ENCODE measurements around the gene FBL. TPM values are rescaled to one million over a fixed set of nuclear protein-coding genes. Genes with fewer than 3 reads are reported as not detected.
A peak's percentile ranks its signal among the peaks of the same experiment; 100 is the strongest.
"Not testable (repeated sequence)": the region's sequence is repeated elsewhere in the genome, so short reads cannot be mapped to it uniquely, and the experiment has no call there.

Gene FBL
- total RNA-seq (2014; rRNA removed; shearing (Covaris generic)), result 153 and 191 TPM in 2 replicates

DNA sequence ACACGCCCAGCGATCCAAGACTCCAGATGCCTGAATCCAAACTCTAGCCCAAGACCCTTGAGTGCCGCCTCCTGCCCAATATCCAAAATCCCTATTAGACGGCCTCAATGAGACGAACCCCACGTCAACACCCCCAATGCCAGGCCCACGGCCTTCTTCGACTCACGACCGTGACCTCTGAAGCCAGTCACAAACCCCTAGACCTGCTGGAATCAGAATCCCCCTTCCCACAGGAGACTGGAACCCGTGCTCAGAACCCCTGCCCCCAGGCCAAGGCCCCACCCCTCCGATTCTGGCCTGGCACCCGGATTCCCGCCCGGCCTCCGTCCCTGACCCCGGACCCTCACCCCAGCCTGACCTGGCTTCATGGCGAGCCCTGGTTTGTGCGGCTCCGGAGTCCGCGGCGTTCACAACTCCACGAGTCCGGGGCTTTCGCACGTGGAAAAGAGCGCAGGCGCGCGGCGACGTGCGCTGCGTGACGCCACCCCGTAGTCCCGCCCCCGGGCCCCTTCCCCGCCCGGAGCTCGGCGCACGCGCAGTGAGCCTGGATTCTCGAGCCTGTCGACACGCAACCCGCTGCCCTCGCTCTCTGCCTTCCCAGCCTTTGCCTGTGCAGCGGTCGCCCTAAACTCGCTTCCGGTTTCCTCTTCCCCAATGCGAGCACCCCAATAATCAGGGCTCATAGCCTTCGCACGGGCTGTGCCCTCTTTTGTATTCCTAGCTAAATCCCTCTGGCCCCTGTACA, at the start of gene FBL:
Gene FBL (minus strand): TSS at position 447 of the 745 bp plus-strand sequence. CDS start 79 bp downstream, at position 368.
- peak; percentile 90 for DNase-seq (ENCODE audit: low read depth)

DNA sequence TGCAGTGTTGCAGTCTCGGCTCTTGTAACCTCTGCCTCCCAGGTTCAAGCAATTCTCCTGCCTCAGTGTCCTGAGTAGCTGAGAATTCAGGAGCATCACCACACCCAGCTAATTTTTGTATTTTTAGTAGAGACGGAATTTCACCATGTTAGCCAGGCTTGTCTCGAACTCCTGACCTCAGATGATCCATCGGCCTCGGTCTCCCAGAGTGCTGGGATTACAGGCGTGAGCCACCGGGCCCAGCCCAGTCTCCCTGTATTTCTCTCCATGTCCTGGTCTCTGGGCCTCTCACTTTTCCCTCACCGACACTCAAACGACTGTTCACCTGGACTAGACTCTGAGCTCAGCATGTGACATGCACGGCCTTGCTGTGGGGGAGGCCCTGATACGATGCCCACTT, 48.9 kb upstream of the FBL start:
- not testable (repeated sequence) for DNase-seq (ENCODE audit: low read depth)

DNA sequence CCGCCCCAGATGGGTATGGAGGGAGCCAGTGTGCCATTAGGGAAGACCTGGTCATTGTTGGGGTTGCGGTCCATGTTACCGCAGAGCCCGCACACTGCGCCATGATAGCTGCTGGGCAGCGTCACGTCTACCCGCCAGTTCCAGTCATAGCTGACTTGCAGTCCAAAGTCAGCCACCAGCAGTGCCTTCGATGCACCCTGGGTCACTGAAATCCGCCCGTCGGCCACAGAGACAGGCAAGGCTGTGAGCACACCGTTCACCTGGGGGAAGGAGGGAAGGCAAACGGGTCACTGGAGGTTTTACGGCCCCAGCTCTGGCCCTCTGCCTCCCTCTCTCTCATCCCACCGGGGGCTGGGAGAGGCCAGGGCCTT, 48.0 kb upstream of the FBL start:
- DNase-seq (ENCODE audit: low read depth), result not testable (repeated sequence)

DNA sequence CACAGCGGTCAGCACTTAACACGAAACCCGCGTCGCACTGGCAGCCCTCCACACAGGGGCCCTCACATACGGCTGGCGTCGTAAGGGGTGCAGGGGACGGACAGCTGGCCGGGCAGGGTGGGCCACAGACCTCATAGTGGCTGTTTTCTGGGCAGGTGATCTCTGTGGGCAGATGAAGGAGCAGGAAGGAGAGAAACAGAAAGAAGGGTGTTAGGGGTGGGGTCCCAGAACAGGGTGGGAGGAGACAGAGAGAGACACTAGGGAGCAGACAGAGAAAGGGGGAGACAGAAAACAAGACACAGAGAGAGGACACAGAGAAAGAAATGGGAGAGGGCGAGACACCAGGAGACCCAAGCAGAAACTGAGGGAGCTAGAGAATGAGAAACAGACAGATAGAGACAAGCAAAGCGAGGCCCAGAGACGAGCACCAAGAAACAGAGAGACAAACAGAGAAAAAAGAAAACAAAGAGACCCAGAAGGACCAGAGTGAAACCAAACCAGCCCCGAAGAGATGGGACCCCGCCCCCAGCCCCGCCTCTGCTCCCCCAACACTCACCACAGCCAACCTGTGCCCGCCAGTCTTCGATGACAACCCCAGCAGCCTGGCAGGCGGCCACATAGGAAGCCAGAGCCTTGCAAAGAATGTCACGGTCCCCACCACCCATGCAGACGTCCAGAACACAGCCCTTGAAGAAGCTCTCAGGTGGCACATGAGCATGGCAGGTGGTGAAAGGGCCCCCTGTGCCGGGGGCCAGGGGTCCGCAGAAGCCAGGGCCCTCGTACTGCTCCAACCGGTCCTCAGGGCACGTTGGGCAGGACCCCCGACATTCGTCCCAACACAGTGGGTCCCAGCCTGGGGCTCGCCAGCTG, 47.4 kb upstream of the FBL start:
- DNase-seq (ENCODE audit: low read depth), result peak; percentile 34

DNA sequence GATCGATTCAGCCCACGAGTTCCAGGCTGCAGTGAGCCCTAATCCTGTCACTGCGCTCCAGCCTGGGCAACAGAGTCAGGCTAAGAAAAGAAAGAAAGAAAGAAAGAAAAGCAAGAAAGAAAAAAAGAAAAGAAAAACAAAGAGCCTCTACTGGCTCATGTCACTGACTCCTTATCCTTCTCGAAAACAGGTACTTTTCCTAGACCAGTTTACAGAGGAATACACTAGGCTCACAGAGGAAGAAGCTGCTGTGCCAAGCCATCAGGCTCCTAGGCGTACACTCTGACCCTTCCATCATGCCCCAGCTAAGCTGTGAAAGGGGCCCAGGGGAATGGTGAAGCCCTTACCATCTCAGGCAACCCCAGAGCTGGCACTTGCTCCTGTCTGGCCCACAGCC, 46.3 kb upstream of the FBL start:
- DNase-seq (ENCODE audit: low read depth), result not testable (repeated sequence)

DNA sequence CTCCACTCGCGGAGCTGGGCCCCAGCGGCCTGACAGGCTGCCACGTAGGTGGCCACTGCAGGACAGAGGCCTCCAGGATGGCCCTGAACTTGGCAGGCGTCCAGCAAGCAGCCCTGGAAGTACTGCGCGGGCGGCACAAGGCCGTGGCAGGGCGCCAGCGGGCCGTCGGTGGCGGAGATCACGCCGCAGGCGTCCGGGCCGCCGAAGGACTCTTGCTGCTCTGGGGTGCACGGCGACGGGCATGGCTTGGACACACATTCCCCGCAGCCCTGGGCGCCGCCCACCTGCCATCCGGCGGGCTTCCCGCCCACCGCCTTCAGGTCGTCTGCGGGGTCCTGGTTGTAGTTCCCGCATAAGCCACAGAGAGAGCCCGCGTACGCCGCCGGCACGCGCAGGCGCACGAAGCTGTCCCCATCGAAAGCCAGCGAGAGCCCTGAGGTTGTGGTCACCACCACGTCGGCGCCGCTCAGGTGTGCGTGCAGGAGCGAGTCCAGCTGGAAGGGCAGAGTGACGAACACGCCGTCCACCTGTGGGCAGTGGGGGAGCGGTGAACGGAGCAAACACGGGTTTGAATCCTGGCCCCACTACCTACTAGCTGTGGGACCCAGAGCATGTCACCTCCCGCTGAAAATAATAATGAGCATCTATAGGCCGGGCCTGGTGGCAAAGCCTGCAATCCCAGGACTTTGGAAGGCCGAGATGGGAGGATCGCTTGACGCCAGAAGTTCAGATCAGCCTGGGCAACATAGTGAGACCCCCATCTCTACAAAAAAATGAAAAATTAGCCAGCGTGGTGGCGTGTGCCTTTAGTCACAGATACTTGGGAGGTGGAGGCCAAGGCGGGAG, 45.7 kb upstream of the FBL start:
- not testable (repeated sequence) for DNase-seq (ENCODE audit: low read depth)

DNA sequence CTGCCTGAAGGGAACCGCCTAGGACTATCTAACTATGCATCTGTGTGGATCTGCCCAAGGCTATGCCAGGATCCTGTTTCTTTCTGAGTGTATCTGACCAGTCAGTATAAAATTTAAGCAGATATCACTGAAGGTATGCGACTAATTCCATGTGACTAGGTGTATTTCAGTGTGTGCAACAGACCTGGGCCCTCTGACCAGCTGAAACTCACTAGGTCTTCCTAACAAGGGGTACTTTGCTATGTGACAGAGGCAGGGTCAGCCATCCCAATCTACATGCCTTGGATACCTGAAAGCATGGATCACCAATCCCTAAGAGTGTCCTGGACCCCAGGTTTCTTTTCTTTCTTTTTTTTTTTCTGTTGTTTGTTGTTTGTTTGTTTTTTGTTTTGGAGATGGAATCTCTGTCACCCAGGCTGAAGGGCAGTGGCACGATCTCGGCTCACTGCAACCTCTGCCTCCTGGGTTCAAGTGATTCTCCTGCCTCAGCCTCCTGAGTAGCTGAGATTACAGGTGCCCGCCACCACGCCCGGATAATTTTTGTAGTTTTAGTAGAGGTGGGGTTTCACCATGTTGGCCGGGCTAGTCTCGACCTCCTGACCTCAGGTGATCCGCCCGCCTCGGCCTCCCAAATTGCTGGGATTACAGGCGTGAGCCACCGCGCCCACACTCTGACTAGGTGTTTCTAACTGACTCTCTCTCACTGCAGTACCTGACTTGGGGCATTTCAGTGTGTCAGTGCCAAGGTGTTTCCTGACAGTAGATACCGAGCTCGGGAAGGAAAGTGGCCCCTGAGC, 44.8 kb upstream of the FBL start:
- DNase-seq (ENCODE audit: low read depth), result no peak

DNA sequence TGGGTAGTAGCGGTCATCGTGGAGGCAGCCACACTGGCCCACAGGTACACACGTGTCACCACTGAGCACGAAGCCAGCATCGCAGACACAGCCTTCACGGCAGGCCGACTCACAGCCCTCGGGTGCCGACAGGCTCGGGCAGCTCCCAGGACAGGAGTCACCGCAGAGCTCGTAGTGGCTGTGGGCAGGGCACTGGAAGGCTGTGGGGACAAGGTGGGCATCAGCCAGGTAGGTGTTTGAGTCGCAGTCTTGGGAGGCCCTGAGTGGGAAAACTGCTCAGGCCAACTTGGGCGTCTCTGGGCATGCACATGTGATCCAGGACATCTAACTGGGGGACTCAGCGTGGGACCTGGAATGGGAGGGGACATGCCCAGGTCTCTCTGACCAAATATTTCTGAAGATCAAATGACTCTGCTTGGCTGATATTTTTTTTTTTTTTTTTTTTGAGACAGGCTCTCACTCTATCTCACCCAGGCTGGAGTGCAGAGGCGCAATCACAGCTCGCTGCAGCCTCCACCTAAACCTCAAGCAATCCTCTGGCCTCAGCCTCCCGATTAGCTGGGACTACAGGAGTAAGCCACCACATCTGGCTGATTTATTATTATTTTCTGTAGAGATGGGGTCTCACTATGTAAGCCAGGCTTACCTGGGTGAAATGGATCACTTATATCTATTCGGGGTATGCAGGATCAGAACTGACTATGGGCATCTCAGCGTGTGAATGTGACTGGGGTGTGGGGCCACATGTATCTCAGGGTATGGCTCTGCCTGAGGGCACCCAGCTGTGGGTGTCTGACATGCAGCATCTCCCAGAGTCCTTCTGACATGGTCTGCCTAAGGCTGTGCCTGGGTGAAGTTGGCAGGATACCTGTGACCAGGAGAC, 43.9 kb upstream of the FBL start:
- not testable (repeated sequence) for DNase-seq (ENCODE audit: low read depth)

DNA sequence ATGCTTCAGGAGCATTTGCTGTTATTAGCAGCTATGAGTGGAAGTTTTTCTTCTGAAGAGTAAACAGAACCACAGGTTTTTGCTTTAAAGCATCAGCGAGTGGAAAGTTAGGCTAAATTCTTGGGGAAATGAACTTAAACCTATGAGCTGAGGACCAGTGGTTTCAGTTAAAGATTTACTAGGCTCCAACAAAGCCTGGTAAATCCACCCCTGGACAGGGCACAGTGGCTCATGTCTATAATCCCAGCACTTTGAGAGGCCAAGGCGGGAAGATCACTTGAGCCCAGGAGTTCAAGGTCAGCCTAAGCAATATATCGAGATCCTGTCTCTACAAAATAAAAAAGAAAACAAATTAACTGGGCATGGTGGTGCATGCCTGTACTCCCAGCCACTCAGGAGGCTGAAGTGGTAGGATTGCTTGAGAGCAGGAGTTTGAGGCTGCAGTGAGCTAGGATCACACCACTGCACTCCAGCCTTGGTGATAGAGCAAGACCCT, 41.3 kb upstream of the FBL start:
- DNase-seq (ENCODE audit: low read depth), result not testable (repeated sequence)

DNA sequence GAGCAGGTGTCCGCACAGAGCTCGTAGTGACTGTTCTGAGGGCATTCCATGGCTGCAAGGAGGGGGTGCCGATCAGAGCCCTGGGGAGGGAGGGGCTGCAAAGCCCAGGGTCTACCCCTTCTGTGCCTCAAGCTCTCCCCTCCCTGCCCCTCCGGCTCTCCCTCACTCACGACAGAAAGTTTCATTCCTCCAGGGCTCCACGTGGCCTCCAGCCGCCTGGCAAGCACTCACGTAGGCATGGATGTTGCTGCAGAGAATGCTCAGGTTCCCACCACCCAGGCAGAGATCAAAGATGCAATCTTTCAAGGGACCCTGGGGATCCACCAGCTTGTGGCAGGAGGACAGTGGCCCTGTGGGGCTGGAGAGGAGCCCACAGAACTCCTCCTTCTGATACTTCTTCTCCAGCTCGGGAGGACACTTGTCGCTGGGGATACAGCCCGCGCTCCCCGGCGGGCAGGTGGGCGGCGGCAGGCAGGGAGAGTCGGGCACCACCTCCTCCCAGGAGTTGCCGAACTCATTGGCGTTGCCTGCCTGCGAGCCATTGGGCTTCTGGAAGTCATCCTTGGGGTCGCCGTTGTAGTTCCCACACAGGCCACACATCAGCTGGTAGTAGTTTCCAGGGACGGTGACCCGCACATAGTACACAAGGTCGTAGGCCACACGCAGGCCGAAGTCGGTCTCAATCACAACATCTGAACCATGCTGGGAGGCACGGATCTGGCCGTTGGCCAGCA, 39.8 kb upstream of the FBL start:
- DNase-seq (ENCODE audit: low read depth), result not testable (repeated sequence)

DNA sequence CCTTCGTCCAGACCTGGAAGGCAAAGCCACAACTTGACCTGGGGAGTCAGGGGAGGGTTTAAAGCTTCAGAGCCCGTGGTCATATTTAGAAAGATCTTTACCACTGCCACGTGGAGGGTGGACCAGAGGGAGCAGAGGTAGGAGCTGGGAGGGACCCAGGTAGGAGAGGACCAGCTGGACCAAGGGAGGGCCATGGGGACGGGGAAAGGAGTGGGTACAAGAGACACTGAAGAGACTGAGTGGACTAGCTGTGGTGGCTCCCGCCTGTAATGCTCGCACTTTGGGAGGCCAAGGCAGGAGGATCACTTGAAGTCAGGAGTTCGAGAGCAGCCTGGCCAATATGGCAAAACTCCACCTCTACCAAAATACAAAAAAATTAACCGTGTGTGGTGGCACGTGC, 38.5 kb upstream of the FBL start:
- not testable (repeated sequence) for DNase-seq (ENCODE audit: low read depth)

DNA sequence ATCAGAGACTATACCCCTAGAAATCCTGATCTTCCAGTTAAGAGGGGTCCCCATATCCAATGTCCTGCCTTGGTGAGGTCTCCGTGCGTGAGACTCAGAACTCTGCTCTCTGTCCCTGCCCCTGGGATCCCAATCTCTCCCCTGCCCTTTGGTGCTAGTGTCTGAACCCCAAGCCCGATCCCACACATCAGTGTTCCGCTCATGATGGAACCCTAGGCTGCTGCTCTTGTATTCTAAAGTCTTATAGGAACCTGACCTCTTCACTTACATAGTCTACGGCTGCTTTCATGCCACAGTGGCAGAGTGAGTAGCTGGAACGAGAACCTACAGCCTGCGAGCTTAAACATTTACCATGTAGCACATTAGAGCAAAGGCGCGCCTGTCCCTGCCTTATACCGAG, 36.5 kb upstream of the FBL start:
- DNase-seq (ENCODE audit: low read depth), result not testable (repeated sequence)

DNA sequence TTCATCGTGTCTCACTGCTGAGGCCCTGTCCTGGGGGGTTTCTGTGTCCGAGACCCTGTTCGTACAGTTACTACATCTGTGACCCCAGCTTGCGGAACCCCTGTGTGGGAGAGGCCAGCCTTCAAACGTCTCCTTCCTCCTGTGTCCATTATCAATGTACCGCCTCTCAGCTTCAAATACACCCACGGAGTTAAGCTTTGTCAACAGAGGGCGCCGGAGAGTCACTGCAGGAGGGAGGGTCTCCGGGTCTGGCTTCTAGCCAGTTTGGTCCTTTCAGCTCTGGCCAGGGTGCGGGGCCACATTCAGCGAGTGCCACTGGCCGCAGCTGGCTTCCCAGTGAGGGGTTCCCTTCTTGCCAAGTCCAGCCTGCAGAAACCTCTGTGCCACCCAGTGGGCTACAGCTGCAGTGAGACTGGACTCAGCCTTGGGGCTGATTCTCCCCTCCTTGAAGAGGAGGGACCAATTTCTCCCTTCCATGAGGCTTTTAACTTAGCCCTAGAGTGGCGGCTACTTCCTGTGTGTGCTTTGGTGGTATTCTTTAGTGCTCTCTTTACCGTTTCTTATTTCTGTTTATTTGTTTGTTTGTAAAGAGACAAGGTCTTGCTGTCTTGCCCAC, 35.4 kb upstream of the FBL start:
- DNase-seq (ENCODE audit: low read depth), result not testable (repeated sequence)

DNA sequence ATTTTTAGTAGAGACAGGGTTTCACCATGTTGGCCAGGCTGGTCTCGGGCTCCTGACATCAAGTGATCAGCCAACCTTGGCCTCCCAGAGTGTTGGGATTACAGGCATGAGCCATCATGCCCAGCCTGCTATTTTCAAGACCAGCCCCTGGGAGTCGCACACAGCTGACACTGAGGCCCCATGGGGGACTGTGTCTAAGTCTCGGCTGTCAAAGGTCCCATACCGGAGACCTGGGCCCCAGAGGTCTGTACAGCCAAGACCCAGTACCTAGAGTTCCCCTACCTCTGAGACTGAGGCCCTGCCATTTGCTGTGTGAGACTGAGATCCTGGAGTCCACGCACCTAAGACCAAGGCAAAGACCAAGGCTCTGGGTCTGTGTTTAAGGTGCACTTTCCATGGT, 34.1 kb upstream of the FBL start:
- DNase-seq (ENCODE audit: low read depth), result not testable (repeated sequence)

DNA sequence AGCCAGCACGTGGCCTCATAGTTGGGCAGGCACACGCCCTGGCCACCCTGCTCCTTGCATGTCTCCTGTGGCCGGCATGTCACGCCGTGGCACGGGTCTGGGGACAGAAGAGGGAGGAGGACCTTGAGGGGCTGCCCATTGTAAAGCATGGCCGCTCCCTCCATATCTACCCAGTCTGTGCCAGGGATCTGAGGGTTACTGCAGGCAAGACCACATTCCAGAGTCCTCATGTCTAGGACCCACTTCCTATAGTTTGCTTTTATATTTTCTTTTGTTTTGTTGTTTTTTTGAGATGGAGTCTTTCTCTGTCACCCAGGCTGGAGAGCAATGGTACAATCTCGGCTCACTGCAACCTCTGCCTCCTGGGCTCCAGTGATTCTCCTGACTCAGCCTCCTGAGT, 33.6 kb upstream of the FBL start:
- DNase-seq (ENCODE audit: low read depth), result not testable (repeated sequence)

DNA sequence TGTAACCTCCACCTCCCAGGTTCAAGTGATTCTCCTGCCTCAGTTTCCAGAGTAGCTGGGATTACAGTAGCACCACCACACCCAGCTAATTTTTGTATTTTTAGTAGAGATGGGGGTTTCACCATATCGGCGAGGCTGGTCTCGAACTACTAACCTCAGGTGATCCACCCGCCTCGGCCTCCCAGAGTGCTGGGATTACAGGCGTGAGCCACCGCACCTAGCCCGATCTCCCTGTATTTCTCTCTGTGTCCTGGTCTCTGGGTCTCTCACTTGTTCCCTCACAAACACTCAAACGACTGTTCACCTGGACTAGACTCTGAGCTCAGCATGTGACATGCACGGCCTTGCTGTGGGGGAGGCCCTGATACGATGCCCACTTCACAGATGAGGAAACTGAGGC, 32.7 kb upstream of the FBL start:
- not testable (repeated sequence) for DNase-seq (ENCODE audit: low read depth)

DNA sequence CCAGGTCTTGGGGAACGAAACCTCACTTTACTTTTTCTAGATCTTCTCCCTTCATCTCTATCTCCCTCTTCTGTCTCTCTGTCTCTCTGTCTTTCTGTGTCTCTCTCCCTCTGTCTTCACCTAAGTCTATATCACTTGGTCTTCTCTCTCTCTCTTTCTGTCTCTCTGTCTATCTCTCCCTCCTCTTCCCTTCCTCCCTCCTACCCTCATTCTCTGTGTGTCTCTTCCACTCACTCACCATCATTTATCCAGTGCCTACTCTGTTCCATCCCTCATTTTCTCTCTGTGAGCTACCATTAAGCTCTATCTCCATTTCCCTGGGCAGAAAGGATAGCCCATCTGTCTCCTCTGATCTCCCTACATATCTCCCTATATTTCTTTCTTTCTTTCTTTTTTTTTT, 32.2 kb upstream of the FBL start:
- DNase-seq (ENCODE audit: low read depth), result no peak

DNA sequence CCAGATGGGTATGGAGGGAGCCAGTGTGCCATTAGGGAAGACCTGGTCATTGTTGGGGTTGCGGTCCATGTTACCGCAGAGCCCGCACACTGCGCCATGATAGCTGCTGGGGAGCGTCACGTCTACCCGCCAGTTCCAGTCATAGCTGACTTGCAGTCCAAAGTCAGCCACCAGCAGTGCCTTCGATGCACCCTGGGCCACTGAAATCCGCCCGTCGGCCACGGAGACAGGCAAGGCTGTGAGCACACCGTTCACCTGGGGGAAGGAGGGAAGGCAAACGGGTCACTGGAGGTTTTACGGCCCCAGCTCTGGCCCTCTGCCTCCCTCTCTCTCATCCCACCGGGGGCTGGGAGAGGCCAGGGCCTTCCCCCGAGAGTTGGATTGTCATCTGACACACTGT, 31.8 kb upstream of the FBL start:
- DNase-seq (ENCODE audit: low read depth), result not testable (repeated sequence)

DNA sequence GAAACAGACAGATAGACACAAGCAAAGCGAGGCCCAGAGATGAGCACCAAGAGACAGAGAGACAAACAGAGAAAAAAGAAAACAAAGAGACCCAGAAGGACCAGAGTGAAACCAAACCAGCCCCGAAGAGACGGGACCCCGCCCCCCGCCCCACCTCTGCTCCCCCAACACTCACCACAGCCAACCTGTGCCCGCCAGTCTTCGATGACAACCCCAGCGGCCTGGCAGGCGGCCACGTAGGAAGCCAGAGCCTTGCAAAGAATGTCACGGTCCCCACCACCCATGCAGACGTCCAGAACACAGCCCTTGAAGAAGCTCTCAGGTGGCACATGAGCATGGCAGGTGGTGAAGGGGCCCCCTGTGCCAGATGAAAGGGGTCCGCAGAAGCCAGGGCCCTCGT, 31.3 kb upstream of the FBL start:
- DNase-seq (ENCODE audit: low read depth), result peak; percentile 69

Data from M059J (cell line).